Adipocyte (in vitro differentiated cells): Measurements from ENCODE around the gene PTDSS2.

Experiments used
- DNase-seq: peaks from one replicate; pipeline ENCODE4 v3.0.0-alpha.2; 2015; ENCODE audit warnings: low read depth
- H3K27me3 ChIP-seq: replicated peaks from 2 replicates; pipeline ENCODE4 v1.7.0; 2013; ENCODE audit warnings: mild to moderate bottlenecking, low read length, moderate library complexity; ENCODE audit not compliant: control insufficient read depth, insufficient read depth
- H3K36me3 ChIP-seq: 2 replicates; pipeline ENCODE4 v1.7.0; 2013; ENCODE audit warnings: low read length, mild to moderate bottlenecking, moderate library complexity; ENCODE audit not compliant: control insufficient read depth, insufficient read depth, severe bottlenecking
- H3K4me1 ChIP-seq: 2 replicates; pipeline ENCODE4 v1.7.0; 2013; ENCODE audit warnings: mild to moderate bottlenecking, low read length, moderate library complexity; ENCODE audit not compliant: control insufficient read depth, insufficient read depth
- H3K4me3 ChIP-seq: 2 replicates; pipeline ENCODE4 v1.7.0; 2013; ENCODE audit warnings: mild to moderate bottlenecking, low read length, moderate library complexity
- H3K9ac ChIP-seq: 2 replicates; pipeline ENCODE4 v1.7.0; 2013; ENCODE audit warnings: mild to moderate bottlenecking, low read length, moderate library complexity
- H3K9me3 ChIP-seq: 2 replicates; pipeline ENCODE4 v1.7.0; 2013; ENCODE audit warnings: mild to moderate bottlenecking, low read length, moderate library complexity; ENCODE audit not compliant: control insufficient read depth

PTDSS2 gene

DNA sequence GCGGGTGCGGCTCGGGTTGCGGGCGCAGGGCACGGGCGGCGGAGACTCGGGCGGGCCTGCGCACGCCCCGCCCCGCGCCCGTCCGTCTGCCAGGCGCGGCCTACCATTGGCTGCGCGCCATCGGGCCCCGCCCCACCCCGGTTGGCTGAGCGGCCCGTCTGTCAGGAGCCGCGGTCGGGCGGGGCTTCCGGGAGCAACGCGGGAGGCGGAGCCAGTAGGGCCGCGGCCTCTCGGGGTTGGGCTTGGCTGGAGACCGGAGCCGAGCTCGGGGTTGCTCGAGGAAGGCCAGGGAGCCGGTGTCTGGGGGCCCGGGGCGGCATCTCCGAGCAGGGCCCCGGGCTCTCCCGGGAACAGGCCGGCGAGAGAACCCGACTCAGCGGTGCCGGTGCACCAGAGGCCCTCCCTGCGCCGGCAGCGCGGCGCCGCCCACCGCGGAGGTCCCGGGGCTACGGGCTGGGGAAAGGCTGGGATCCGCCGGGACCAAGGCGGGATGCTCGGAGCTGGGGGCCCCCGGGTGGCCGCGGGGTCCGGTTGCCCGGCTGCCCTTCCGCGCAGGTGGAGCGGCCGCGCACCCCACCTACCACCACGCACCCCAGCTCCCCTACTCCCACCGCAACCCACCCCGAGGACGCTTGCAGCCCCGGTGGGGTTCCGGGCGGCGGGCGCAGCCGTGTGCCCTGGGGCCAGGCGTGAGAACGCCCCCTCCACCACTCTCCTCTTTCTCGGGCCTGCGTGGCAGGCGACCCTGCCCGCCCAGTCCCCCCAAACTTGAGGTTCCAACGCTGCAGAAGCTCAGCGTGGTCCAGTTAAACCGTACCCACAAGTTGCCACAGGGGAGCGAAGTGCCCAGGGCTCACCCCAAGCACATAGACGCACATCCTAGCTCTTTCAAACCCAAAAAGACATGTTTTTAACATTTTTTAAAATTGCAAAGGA, 85.7 kb downstream of the PTDSS2 start, which contains the start of gene HRAS:
Gene HRAS, minus strand, starts transcription at position 58 of the 936 bp plus-strand sequence.
- H3K9ac ChIP-seq = peak within 1 kb of the TSS; percentile 88
- H3K9me3 ChIP-seq = no peaks in the 10 kb centered on the region
- DNase-seq = peak; percentile 98
- peaks cover 12% of the 10 kb centered on the region for H3K36me3 ChIP-seq
- peak within 1 kb of the TSS; percentile 87 for H3K4me3 ChIP-seq
- H3K4me1 ChIP-seq = peaks cover 18% of the 10 kb centered on the region
- no peaks in the 10 kb centered on the region for H3K27me3 ChIP-seq

- Histone ChIP-seq H3K9ac (no peak within 1 kb of the TSS), H3K9me3 (no peaks in the 10 kb centered on the region), H3K4me3 (peak within 1 kb of the TSS; percentile 54), H3K36me3 (peaks cover 9% of the 10 kb centered on the region), H3K4me1 (peaks cover 18% of the 10 kb centered on the region), H3K27me3 (no peaks in the 10 kb centered on the region)
- DNase-seq = peak; percentile 80
These were observed 87.0 kb downstream of the PTDSS2 start, which contains the start of gene LRRC56 for GRCh38 chr11:536841-537621. Gene LRRC56 (plus strand): TSS chr11:537527. CDS start chr11:540685, 3,158 bp downstream.

DNA sequence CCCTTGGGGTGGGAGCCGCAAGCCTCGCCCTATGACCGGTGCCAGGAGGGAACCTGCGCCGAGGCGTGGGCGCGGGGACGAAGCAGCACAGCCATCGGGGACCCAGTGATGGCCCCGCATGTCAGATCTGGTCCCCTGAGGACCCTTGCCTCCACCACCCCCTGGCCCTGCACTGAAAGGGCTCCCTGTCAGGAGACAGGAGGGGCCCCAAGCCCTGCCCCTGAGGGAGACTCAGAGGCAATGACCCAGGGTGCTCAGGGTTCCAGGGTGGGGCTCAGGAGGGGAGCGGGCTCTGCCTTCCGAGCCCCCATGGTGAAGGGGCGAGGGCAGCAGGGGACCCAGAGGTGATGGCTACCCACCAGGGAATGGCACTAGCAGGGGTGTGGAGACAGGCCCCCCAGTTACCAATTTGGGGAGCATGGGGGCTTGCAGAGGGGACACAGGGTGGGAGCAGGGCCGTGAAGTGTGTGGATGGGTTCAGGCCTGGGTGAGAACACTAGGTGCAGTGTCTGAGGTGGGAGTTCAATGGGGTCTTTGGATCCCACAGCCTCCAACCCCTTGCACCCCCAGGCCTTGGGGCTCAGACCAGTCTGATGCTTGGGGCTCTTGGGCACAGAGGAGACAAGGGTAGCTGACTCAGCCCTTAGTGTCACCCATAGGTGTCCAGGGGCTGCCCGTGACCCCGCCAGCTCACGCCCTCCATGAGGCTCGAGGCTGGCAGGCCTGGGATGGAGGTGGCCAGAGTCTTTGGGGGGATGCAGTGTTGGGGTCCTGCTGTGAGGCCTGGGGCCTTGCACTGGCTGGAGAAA, 87.7 kb downstream of the PTDSS2 start:
- Histone ChIP-seq H3K9me3 (no peaks in the 10 kb centered on the region), H3K4me3 (peak overlapping the region; percentile 54), H3K9ac (no peak overlapping the region), H3K36me3 (peaks cover 5% of the 10 kb centered on the region), H3K4me1 (peaks cover 18% of the 10 kb centered on the region), H3K27me3 (no peaks in the 10 kb centered on the region)
- DNase-seq = no peak

DNA sequence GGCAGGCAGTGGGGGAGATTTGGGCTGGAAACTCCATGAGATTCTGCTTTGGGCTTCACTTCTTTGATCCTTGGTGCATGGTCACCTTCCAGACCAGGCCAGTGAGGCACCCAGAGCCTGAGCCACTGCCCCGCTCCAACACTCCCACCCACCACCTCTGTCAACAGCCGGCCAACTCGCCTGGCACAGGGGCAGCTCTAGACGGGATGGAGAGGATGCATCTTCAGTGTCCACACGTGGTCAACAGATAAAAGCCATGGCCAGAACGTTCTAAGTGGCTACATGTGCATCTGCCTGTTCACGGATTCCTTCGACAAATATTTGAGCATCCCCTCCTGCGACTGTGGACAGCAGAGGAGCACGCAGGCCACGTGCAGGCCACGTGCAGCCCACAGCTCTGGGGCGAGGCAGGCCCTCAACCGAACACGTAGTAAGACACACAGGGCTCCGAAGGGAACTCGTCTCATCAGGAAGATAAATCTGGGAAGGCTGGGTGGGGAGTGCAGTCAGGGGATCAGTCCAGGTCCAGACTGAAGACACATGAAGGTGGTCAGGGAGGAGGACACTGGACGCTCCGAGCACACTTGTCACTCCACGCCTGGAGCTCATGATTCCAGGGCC, 88.5 kb downstream of the PTDSS2 start:
- peaks cover 18% of the 10 kb centered on the region for H3K4me1 ChIP-seq
- no peaks in the 10 kb centered on the region for H3K27me3 ChIP-seq
- H3K4me3 ChIP-seq = no peak overlapping the region
- H3K9ac ChIP-seq = no peak overlapping the region
- H3K36me3 ChIP-seq = peaks cover 2% of the 10 kb centered on the region
- H3K9me3 ChIP-seq = no peaks in the 10 kb centered on the region
- no peak for DNase-seq

GRCh38 chr11:539971-540481, 89.9 kb downstream of the PTDSS2 start:
- Histone ChIP-seq H3K4me3 (no peak overlapping the region), H3K9me3 (no peaks in the 10 kb centered on the region), H3K27me3 (no peaks in the 10 kb centered on the region), H3K4me1 (peaks cover 10% of the 10 kb centered on the region), H3K36me3 (no peaks in the 10 kb centered on the region), H3K9ac (no peak overlapping the region)
- DNase-seq = no peak
